ENCODE results near the gene USP31. TPM values are rescaled to one million over a fixed set of nuclear protein-coding genes. Genes with fewer than 3 reads are reported as not detected.

Gene USP31
- total and polyA plus RNA-seq, 2 of the 8 experiments (the other 6 are each of a cell fraction or from before 2014, with no cell fraction given) = 6.7 to 19.0 TPM

- WGBS, 2 experiments (ENCODE audit: extremely low coverage in 1 of 2, insufficient coverage in 1 of 2, insufficient read length in 1 of 2, insufficient replicate concordance in 2 of 2, low coverage in 1 of 2, low lambda C conversion rate in 2 of 2, missing lambda C conversion rate in 1 of 2) = 88% methylated on average over 3 of the region's 3 CpGs; no CpG with 5 or more reads in 1 of the 2 experiments
- H3K79me2 ChIP-seq (ENCODE audit: control insufficient read depth in 1 of 2, insufficient read depth in 2 of 2, low read length in 2 of 2) = no peaks in the 10 kb centered on the region
- H3K79me1 ChIP-seq (ENCODE audit: low read depth, low read length) = peaks cover 3% of the 10 kb centered on the region; the same call in 1 of the 2 replicates
- H2BK20ac ChIP-seq (ENCODE audit: low read length) = no peak overlapping the region
- no peak overlapping the region for H2BK12ac ChIP-seq (ENCODE audit: low read depth, low read length)
- no peak overlapping the region for H2BK5ac ChIP-seq (ENCODE audit: low read depth, low read length)
- ChIA-PET POLR2A (ENCODE audit: partially characterized antibody) (no interaction called here), CTCF (ENCODE audit: partially characterized antibody) (interaction anchor here (0.6 to 1.1 kb wide), 2 partner anchors 10 to 736 kb away, joined by 3 read pairs; no protein-coding TSS in a partner anchor)
- H3K9me3 ChIP-seq (ENCODE audit: insufficient read depth in 2 of 2, low read depth in 1 of 2, low read length in 1 of 2) = no peaks in the 10 kb centered on the region
- no peak overlapping the region for H3K4ac ChIP-seq (replicated peaks; ENCODE audit: insufficient read length, low read depth, low read length)
- peaks cover 0 to 1% (median 0%) of the 10 kb centered on the region in 4 experiments; a peak in 1 of 7 replicates for H3K27me3 ChIP-seq (replicated peaks in 1 of 4; ENCODE audit: control insufficient read depth in 3 of 4, extremely low read depth in 1 of 4, insufficient read depth in 3 of 4, low read length in 3 of 4)
- no peak overlapping the region for H2BK120ac ChIP-seq (replicated peaks; ENCODE audit: low read depth, low read length)
- H2AK5ac ChIP-seq (ENCODE audit: low read depth, low read length) = no peak overlapping the region
- no peak overlapping the region for H4K8ac ChIP-seq (ENCODE audit: extremely low read depth, insufficient read depth, low read length)
- H3K56ac ChIP-seq (replicated peaks; ENCODE audit: insufficient read length, low read depth, low read length) = no peak overlapping the region
- no peak overlapping the region for H3K9ac ChIP-seq (replicated peaks in 1 of 4; ENCODE audit: extremely low read depth in 1 of 4, low read depth in 3 of 4, low read length in 3 of 4)
- DNase-seq (ENCODE audit: low read depth in 1 of 2, low spot score in 2 of 2) (no peak), FAIRE-seq (no peak)
- peaks cover 0 to 25% (median 12%) of the 10 kb centered on the region in 4 experiments; a peak in 6 of 8 replicates for H3K36me3 ChIP-seq (ENCODE audit: control insufficient read depth in 2 of 4, insufficient read depth in 4 of 4, low read length in 3 of 4)
- H3K27ac ChIP-seq (ENCODE audit: low read depth, low read length) = no peak overlapping the region
- no peak overlapping the region for H3K4me2 ChIP-seq (ENCODE audit: insufficient read depth in 1 of 2, low read depth in 2 of 2, low read length in 2 of 2)
- no peaks in the 10 kb centered on the region for H3K23me2 ChIP-seq (ENCODE audit: low read depth, low read length)
- no peak overlapping the region for H2AFZ ChIP-seq (ENCODE audit: low read length)
- H3K4me1 ChIP-seq (replicated peaks in 1 of 4; ENCODE audit: control insufficient read depth in 3 of 4, insufficient read depth in 4 of 4, low read length in 3 of 4) = peaks cover 0 to 7% (median 0%) of the 10 kb centered on the region in 4 experiments; a peak in 2 of 7 replicates
- no peak overlapping the region for H3K23ac ChIP-seq (ENCODE audit: insufficient read length)
- H4K20me1 ChIP-seq (replicated peaks in 1 of 2; ENCODE audit: control insufficient read depth in 1 of 2, insufficient read depth in 2 of 2, low read length in 2 of 2) = no peaks in the 10 kb centered on the region
- H4K91ac ChIP-seq (replicated peaks; ENCODE audit: insufficient read length, low read length) = no peak overlapping the region
- H4K5ac ChIP-seq (ENCODE audit: insufficient read length, low read depth, low read length) = no peak overlapping the region
- no peak overlapping the region for H2BK15ac ChIP-seq (ENCODE audit: low read length)
- H3K18ac ChIP-seq (ENCODE audit: extremely low read depth, low read length) = no peak overlapping the region
- no peak overlapping the region for H3K14ac ChIP-seq (ENCODE audit: insufficient read length)
- no peak overlapping the region for H3K4me3 ChIP-seq (ENCODE audit: extremely low read depth in 1 of 4, insufficient read depth in 2 of 4, low read depth in 3 of 4, low read length in 4 of 4)
- TF ChIP-seq EP300 (IDR thresholded peaks at IDR 0.05; ENCODE audit: borderline replicate concordance in 1 of 2, low read depth in 2 of 2, low read length in 2 of 2) = no peak
- no peak for TF ChIP-seq BRCA1 (IDR thresholded peaks at IDR 0.05; ENCODE audit: low read depth, low read length)
- TF ChIP-seq KDM4A (IDR thresholded peaks at IDR 0.05; ENCODE audit: low read depth, low read length, severe bottlenecking) = no peak
- no peak for TF ChIP-seq E2F6 (IDR thresholded peaks at IDR 0.05)
- TF ChIP-seq ATF2 (IDR thresholded peaks at IDR 0.05; ENCODE audit: low read length) = no peak
- TF ChIP-seq HDAC2 (IDR thresholded peaks at IDR 0.05; ENCODE audit: borderline replicate concordance in 1 of 2, low read depth in 2 of 2, low read length in 2 of 2) = no peak
- no peak for TF ChIP-seq GTF2F1 (IDR thresholded peaks at IDR 0.05; ENCODE audit: borderline replicate concordance, low read depth, low read length)
- TF ChIP-seq TEAD4 (IDR thresholded peaks at IDR 0.05; ENCODE audit: low read depth, low read length) = no peak
- no peak for TF ChIP-seq NRF1 (IDR thresholded peaks at IDR 0.05; ENCODE audit: low read depth, low read length)
Observed at GRCh38 chr16:23080747-23081146, 68.5 kb downstream of the USP31 start.
